GM18861 (cell line): Measurements from ENCODE around the gene DISP3.

ENCODE experiments used
- ATAC-seq: cut with Tn5 transposase; IDR thresholded peaks from one replicate; pipeline ENCODE4 v1.9.1; 2021; ENCODE audit not compliant: unreplicated experiment

DISP3 gene

GRCh38 chr1:11483581-11484320, 4.8 kb downstream of the DISP3 start:
- ATAC-seq: no peak

GRCh38 chr1:11484321-11484655, 5.3 kb downstream of the DISP3 start:
- no peak for ATAC-seq

DNA sequence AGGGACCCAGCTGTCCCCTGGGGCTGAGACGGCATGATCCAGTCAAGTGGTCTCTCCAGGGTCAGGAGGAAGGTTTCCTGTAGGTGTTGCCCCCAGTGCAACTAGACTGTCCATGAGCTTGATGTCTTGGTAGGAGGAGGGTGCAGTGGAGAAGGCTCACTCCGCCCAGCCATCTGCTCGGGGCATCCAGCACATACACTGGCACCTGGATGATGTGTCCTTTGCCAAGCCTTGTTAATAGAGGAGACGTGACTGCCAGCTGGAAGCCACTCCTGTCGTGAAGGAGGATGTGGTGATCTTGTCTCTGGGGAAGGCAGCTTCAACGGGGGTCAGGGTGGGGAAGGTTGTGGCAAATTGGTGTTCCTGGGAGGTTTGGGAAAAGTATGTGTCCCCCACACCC, 6.2 kb downstream of the DISP3 start:
- ATAC-seq: no peak

DNA sequence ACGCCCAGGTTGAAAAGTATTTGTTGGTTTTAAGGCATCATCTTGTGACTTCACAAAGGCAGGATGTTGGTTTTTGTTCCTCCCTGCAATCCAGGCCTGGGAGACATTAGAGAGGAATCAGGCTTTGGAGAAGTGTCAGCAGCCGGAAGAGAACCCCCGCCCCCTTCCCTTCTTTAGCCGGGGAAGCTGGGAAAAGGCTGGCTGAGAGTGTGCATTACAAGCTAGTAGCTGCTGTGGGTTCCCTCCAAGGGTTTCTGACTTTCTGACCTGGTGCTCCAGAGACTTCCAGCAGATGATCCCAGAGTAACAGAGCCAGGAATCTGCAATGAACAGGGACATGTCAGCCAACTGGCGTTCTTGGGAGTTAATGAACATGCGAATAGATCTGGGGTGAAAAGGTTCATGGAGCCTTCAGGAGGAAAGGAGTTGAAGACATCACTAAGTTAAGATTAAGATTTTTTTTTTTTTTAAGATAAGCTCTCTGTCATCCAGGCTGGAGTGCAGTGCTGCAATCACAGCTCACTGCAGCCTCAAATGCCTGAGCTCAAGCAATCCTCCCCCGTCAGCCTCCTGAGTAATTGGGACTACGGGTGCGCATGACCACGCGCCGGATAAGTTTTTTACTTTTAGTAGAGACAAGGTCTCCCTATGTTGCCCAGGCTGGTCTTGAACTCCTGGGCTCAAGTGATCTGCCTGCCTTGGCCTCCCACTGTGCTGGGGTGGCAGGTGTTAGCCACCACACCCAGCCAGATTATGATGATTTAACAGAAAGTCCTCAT, 7.5 kb downstream of the DISP3 start:
- ATAC-seq: no peak

GRCh38 chr1:11487196-11487751, 8.3 kb downstream of the DISP3 start:
- ATAC-seq: no peak

DNA sequence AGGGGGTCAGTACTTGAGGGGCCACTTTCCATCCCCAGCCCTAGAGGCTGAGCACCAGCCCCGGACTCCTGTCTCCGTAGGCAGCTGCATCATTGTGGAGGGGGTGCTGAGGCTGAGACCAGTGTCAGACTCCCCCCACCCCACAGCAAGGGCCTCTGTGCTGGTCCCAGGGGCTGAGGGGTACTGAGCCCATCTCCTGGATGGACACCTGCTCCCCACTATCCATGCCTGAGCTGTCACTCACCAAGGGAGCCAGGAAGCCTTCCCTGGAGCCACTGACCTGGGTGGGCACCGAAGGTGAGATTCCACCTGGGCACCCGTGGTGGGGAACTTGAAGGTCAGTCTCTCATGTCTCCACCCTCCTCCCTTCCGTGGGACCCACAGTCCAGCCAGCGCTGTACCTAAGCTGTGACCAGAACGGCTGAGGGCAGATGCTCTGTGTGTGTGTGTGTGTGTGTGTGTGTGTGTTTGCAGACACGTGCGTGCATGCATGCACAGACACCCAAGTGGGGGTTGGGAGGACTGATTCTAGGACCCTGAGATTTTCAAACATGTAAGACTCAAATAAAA, 9.3 kb downstream of the DISP3 start:
- no peak for ATAC-seq

DNA sequence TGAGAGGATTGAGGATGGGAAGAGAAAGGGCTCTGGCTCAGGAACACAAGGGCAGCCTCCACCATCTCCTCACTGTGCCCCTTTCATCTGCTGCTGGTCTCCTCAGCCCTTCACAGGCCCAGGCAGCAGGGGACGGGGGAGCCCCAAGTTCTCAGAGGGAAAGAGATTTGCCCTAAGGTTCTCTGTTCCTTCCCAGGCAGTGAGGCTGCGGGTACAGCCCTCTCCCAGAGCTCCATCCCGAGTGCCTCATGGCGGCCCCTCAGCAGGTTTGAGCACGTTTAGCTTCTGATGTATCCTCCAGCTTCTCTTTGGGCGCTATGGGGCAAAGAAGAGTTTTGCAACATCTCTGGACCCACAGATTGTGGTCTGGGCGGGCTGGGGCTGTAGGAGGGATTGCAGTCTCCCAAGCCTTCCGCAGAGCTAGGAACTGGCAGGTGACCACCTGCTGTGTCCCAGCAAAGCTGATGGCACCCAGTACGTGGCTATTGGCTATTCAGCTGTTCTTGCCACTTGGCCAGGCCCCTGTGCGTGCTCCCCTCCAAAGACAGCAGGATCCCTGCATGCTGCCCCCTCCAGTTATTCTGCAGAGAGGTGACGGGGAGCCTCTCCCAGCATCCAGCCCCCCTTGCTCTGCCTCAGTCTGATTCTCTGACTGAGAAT, 10.1 kb downstream of the DISP3 start:
- no peak for ATAC-seq

DNA sequence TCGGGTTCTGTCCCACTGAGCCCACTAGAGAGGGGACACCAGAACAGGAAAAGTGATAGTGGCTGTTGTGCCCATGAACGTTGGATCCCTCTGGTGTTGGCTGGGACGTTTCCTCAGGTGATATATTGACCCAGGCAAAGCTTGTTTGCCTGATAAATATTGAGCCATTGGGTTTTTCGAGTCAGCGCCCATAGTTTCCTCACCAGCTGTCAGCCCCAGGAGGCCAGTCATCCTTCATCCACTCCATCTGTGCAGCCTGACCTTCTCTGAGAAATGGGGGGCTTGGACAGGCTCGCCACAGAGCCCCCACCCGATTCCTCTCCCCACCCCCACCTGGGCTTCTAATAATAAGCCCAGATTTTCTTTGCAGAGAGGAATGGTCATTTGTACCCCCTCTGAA, 13.3 kb downstream of the DISP3 start:
- no peak for ATAC-seq

GRCh38 chr1:11493972-11494655, 15.2 kb downstream of the DISP3 start:
- ATAC-seq: no peak

DNA sequence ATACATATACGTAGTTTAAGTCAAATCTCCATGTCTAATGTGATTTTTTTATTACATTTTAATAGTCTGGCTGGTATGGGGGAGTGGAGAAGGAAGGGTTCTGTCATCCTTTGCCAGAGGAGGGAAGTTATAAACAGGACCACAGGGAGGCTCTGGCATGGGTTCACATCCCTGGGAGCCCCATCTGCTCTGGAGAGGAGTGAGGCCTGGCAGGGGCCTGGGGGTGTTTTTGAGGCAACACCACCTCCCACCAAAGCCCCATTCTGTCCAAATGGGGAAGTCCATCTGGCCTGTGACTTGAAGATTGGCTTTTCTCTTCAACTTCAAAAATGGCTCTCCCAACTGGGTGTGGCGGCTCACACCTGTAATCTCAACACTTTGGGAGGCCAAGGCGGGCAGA, 15.8 kb downstream of the DISP3 start:
- no peak for ATAC-seq

DNA sequence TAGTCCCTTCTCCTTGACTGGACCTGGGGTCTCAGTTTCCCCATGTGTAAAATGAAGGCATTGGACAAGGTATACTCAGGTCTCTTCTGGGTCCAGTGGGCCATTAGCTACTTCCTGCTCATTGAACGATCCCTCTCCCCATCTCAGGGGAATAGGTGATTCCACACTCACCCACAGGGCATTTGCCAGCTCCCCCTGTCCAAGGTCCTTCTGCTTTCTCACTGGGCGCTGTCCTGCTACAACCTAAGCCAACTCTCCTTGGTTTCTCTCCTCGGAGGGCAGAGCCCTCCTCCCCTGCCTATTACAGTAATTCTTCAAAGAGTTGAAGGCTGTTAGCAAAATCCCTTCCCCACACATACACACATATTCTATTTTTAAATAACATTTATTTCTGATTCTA, 16.6 kb downstream of the DISP3 start:
- ATAC-seq: no peak

DNA sequence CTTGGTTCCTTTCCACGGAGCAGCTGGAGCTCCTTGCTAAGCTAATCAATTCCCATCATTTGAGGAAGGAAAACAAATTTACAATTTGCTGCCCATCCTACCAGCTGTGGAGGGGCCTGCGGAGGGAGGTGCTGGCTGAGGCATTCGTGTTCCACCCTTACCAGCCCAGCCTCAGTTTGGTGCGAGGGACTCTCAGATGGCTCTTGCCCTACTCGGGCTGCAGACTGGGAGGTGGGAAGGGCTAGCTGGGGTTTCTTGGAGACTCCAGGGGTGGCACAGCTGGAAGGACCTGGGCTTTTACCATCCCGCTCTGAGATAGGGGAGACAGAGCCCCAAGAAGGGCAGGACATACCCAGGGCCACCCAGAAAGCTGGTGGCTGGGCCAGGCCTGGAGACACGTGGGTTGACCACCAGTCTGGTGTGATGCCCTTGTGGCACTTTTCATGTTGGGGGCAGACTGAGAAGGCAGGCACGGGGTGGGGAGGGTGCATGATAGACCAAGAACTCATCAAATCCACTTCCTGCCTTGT, 17.7 kb downstream of the DISP3 start:
- no peak for ATAC-seq

DNA sequence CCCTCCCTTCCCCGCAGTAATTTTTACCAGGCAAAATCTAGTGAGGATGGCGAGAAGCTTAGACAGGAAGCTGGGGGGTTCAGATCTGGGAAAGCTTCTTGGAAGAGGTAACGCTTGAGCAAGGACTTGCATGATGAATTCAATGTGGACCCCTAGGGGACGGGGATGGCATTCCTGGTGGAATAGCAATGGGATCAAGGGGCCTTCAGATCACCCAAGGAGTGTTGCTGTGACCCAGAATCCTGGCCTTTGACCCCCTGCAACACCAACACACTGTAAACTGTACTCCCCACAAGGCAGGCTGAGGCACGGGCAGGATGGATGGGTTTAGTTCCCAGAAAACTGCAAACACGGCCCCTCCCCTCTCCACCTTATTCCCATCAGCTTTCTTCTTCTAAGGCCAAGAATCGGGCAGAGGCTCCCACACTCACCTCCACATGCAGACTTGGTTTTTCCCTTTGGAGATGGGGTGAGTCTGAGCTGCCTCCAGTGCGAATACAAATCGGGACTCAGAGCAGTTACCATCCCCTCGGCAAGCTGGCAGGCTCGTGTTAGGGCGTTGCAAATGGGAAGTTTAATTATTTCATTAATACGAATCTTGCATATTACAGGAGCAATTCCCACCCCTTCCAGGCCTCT, 20.1 kb downstream of the DISP3 start:
- no peak for ATAC-seq

GRCh38 chr1:11499601-11500331, 20.8 kb downstream of the DISP3 start:
- no peak for ATAC-seq

DNA sequence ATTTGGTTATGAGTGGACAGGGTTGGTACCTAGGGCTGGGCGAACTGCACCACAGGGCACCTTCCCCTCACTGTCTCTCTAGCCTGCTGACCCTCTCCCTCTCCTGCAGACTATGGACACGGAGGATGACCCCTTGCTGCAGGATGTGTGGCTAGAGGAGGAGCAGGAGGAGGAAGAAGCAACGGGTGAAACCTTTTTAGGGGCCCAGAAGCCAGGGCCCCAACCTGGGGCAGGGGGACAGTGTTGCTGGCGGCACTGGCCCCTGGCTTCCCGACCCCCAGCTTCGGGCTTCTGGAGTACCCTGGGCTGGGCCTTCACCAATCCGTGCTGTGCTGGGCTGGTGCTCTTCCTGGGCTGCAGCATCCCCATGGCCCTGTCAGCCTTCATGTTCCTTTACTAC, 21.9 kb downstream of the DISP3 start:
- no peak for ATAC-seq

DNA sequence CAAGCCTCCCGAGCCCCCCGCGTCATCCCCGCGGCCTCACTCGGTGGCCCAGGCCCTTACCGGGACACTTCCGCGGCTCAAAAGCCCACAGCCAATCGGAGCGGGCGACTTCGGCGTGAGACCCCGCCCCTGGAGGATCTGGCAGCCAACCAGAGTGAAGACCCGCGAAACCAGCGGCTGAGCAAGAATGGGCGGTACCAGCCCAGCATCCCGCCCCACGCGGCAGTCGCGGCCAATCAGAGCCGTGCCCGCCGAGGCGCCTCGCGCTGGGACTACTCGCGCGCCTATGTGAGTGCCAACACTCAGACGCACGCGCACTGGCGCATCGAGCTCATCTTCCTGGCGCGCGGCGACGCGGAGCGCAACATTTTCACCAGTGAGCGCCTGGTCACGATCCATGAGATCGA, 22.5 kb downstream of the DISP3 start:
- no peak for ATAC-seq

- no peak for ATAC-seq
Observed at GRCh38 chr1:11501906-11502485, 23.0 kb downstream of the DISP3 start.

DNA sequence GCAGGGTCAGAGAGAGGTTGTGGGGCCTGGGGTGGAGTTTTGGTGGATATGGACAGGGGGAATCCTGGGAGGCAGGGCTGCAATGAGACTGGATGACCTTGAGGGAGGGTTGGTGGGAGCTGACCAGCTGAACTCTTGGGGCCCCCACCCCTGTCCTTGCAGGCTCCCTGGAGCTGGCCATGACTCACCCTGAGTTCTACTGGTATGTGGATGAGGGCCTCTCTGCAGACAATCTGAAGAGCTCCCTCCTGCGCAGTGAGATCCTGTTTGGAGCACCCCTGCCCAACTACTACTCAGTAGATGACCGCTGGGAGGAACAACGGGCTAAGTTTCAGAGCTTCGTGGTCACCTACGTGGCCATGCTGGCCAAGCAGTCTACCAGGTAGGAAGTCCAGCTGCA, 23.6 kb downstream of the DISP3 start:
- no peak for ATAC-seq

DNA sequence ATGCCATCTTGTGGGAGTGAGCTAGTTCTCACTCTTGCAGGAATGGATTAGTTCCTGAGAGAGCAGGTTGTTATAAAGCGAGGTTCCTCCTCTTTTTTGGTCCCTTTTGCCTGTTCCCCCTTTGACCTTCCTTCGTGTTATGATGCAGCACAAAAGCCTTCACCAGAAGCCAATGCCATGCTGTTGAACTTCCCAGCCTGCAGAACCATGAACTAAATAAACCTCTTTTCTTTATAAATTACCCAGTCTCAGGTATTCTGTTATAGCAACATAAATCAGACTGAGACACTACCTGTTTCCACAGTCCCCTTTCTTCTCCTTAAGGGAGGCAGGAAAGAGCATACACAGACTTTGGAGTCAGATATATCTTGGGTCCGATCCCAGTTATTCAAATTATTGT, 25.6 kb downstream of the DISP3 start:
- no peak for ATAC-seq
